Measurements from ENCODE around the gene PSTPIP2.
"Not testable (repeated sequence)": the region's sequence is repeated elsewhere in the genome, so short reads cannot be mapped to it uniquely, and the experiment has no call there.

The PSTPIP2 gene

GRCh38 chr18:46037512-46038305, 34.4 kb downstream of the PSTPIP2 start:
- DNase-seq (ENCODE audit: low spot score): no peak

- no peak for DNase-seq (ENCODE audit: low spot score)
These were observed 36.1 kb downstream of the PSTPIP2 start for GRCh38 chr18:46035696-46036680.

GRCh38 chr18:46034230-46034629, 37.8 kb downstream of the PSTPIP2 start:
- DNase-seq (ENCODE audit: low spot score): no peak

- DNase-seq (ENCODE audit: low spot score): no peak
These were observed 40.3 kb downstream of the PSTPIP2 start for GRCh38 chr18:46031741-46032140.

- DNase-seq (ENCODE audit: low spot score): no peak
These were observed 43.5 kb downstream of the PSTPIP2 start for GRCh38 chr18:46028536-46028891.

GRCh38 chr18:46019936-46020335, 52.1 kb downstream of the PSTPIP2 start:
- no peak for DNase-seq (ENCODE audit: low spot score)

GRCh38 chr18:46013484-46014189, 58.4 kb downstream of the PSTPIP2 start:
- DNase-seq (ENCODE audit: low spot score): peak; percentile 66

GRCh38 chr18:46010676-46011075, 61.4 kb downstream of the PSTPIP2 start:
- no peak for DNase-seq (ENCODE audit: low spot score)

GRCh38 chr18:46010050-46010449, 62.0 kb downstream of the PSTPIP2 start:
- no peak for DNase-seq (ENCODE audit: low spot score)

GRCh38 chr18:46009125-46009840, 62.8 kb downstream of the PSTPIP2 start:
- DNase-seq (ENCODE audit: low spot score): no peak

GRCh38 chr18:46008531-46008930, 63.5 kb downstream of the PSTPIP2 start:
- DNase-seq (ENCODE audit: low spot score): no peak

GRCh38 chr18:46007165-46007564, 64.9 kb downstream of the PSTPIP2 start:
- DNase-seq (ENCODE audit: low spot score): no peak

- DNase-seq (ENCODE audit: low spot score): no peak
These were observed 69.1 kb downstream of the PSTPIP2 start for GRCh38 chr18:46002934-46003333.

GRCh38 chr18:46001892-46002291, 70.2 kb downstream of the PSTPIP2 start:
- DNase-seq (ENCODE audit: low spot score): no peak

- DNase-seq (ENCODE audit: low spot score): no peak
These were observed 71.0 kb downstream of the PSTPIP2 start for GRCh38 chr18:46001074-46001473.

- DNase-seq (ENCODE audit: low spot score): no peak
These were observed 72.5 kb downstream of the PSTPIP2 start for GRCh38 chr18:45999536-45999935.

GRCh38 chr18:45998244-45998643, 73.8 kb downstream of the PSTPIP2 start:
- no peak for DNase-seq (ENCODE audit: low spot score)

- DNase-seq (ENCODE audit: low spot score): peak; percentile 46
These were observed 74.3 kb downstream of the PSTPIP2 start for GRCh38 chr18:45997700-45998151.

- DNase-seq (ENCODE audit: low spot score): no peak
These were observed 76.6 kb downstream of the PSTPIP2 start for GRCh38 chr18:45995461-45995860.

- DNase-seq (ENCODE audit: low spot score): no peak
These were observed 78.6 kb downstream of the PSTPIP2 start for GRCh38 chr18:45993438-45993837.

GRCh38 chr18:45992527-45992926, 79.5 kb downstream of the PSTPIP2 start:
- not testable (repeated sequence) for DNase-seq (ENCODE audit: low spot score)

GRCh38 chr18:45991788-45992187, 80.3 kb downstream of the PSTPIP2 start:
- no peak for DNase-seq (ENCODE audit: low spot score)

Data from activated CD4-positive, alpha-beta T cell treated with anti-CD3 and anti-CD28 coated beads, Interleukin-2, Interleukin-4, amounts not matched to agents 100 ng/mL and 50 ng/mL, durations not matched to agents 16 hours and 8 hours (primary cell).